Measurements from ENCODE around the gene LMOD1.

The LMOD1 gene

GRCh38 chr1:201939574-201939973 is 6.8 kb downstream of the LMOD1 start:
- in situ Hi-C loops (cut with MboI; ENCODE audit: low pct_unique_long_range_greater_than_20kb, low sequenced_read_pairs, unreplicated experiment), result no loop called here
- TF ChIP-seq CTCF (IDR thresholded peaks at IDR 0.05; ENCODE audit: extremely low read depth, insufficient read depth, missing control alignments), result no peak
- no peak for DNase-seq (ENCODE audit: low spot score)

GRCh38 chr1:201939148-201939547 is 7.2 kb downstream of the LMOD1 start:
- no peak for TF ChIP-seq CTCF (IDR thresholded peaks at IDR 0.05; ENCODE audit: extremely low read depth, insufficient read depth, missing control alignments)
- DNase-seq (ENCODE audit: low spot score), result no peak
- in situ Hi-C loops (cut with MboI; ENCODE audit: low pct_unique_long_range_greater_than_20kb, low sequenced_read_pairs, unreplicated experiment), result no loop called here

- no peak for DNase-seq (ENCODE audit: low spot score)
- in situ Hi-C loops (cut with MboI; ENCODE audit: low pct_unique_long_range_greater_than_20kb, low sequenced_read_pairs, unreplicated experiment), result no loop called here
- TF ChIP-seq CTCF (IDR thresholded peaks at IDR 0.05; ENCODE audit: extremely low read depth, insufficient read depth, missing control alignments), result no peak
Observed at GRCh38 chr1:201938440-201939035, 7.8 kb downstream of the LMOD1 start.

- no peak for DNase-seq (ENCODE audit: low spot score)
- no peak for TF ChIP-seq CTCF (IDR thresholded peaks at IDR 0.05; ENCODE audit: extremely low read depth, insufficient read depth, missing control alignments)
- in situ Hi-C loops (cut with MboI; ENCODE audit: low pct_unique_long_range_greater_than_20kb, low sequenced_read_pairs, unreplicated experiment), result no loop called here
Observed at GRCh38 chr1:201937624-201938213, 8.6 kb downstream of the LMOD1 start.

- DNase-seq (ENCODE audit: low spot score), result no peak
- in situ Hi-C loops (cut with MboI; ENCODE audit: low pct_unique_long_range_greater_than_20kb, low sequenced_read_pairs, unreplicated experiment), result no loop called here
- no peak for TF ChIP-seq CTCF (IDR thresholded peaks at IDR 0.05; ENCODE audit: extremely low read depth, insufficient read depth, missing control alignments)
Observed at GRCh38 chr1:201933840-201934430, 12.4 kb downstream of the LMOD1 start.

- no peak for DNase-seq (ENCODE audit: low spot score)
- in situ Hi-C loops (cut with MboI; ENCODE audit: low pct_unique_long_range_greater_than_20kb, low sequenced_read_pairs, unreplicated experiment), result no loop called here
- TF ChIP-seq CTCF (IDR thresholded peaks at IDR 0.05; ENCODE audit: extremely low read depth, insufficient read depth, missing control alignments), result no peak
Observed at GRCh38 chr1:201930803-201931202, 15.5 kb downstream of the LMOD1 start.

All from GM13977 (cell line).